GM21528 (cell line): ENCODE results near the gene CRHBP.
"Not testable (repeated sequence)": the region's sequence is repeated elsewhere in the genome, so short reads cannot be mapped to it uniquely, and the experiment has no call there.

ENCODE experiments used
- ATAC-seq: cut with Tn5 transposase; IDR thresholded peaks from one replicate; pipeline ENCODE4 v1.9.1; 2021; ENCODE audit warnings: mild to moderate bottlenecking, moderate library complexity; ENCODE audit not compliant: unreplicated experiment, low FRiP score

Gene CRHBP

GRCh38 chr5:76952795-76953536, at the start of gene CRHBP:
Gene CRHBP, plus strand, starts transcription at chr5:76953045. Its CDS starts 90 bp downstream, at chr5:76953135.
- ATAC-seq: no peak

GRCh38 chr5:76908166-76908565, 44.7 kb upstream of the CRHBP start:
- ATAC-seq: no peak

GRCh38 chr5:76910344-76910933, 42.4 kb upstream of the CRHBP start:
- not testable (repeated sequence) for ATAC-seq

GRCh38 chr5:76914671-76915070, 38.2 kb upstream of the CRHBP start:
- not testable (repeated sequence) for ATAC-seq

GRCh38 chr5:76918539-76918938, 34.3 kb upstream of the CRHBP start:
- ATAC-seq: no peak

GRCh38 chr5:76920491-76920890, 32.4 kb upstream of the CRHBP start:
- ATAC-seq: no peak

- no peak for ATAC-seq
Measured at GRCh38 chr5:76926329-76927105, 26.3 kb upstream of the CRHBP start.

- ATAC-seq: no peak
Measured at GRCh38 chr5:76927961-76928360, 24.9 kb upstream of the CRHBP start.

GRCh38 chr5:76930083-76930482, 22.8 kb upstream of the CRHBP start:
- no peak for ATAC-seq

- ATAC-seq: no peak
Measured at GRCh38 chr5:76938177-76938576, 14.7 kb upstream of the CRHBP start.

GRCh38 chr5:76941000-76941399, 11.8 kb upstream of the CRHBP start:
- no peak for ATAC-seq

GRCh38 chr5:76941442-76941841, 11.4 kb upstream of the CRHBP start:
- ATAC-seq: no peak

GRCh38 chr5:76942581-76942980, 10.3 kb upstream of the CRHBP start:
- ATAC-seq: no peak

GRCh38 chr5:76943006-76943405, 9.8 kb upstream of the CRHBP start:
- ATAC-seq: no peak

GRCh38 chr5:76944638-76945037, 8.2 kb upstream of the CRHBP start:
- ATAC-seq: no peak

- ATAC-seq: not testable (repeated sequence)
Measured at GRCh38 chr5:76945238-76945637, 7.6 kb upstream of the CRHBP start.

GRCh38 chr5:76946090-76946489, 6.8 kb upstream of the CRHBP start:
- ATAC-seq: no peak

GRCh38 chr5:76947082-76947503, 5.8 kb upstream of the CRHBP start:
- ATAC-seq: no peak

GRCh38 chr5:76953551-76954382, 922 bp downstream of the CRHBP start:
- no peak for ATAC-seq

GRCh38 chr5:76954383-76954763, 1.5 kb downstream of the CRHBP start:
- ATAC-seq: no peak

- ATAC-seq: no peak
Measured at GRCh38 chr5:76956033-76956432, 3.2 kb downstream of the CRHBP start.
